Measurements from ENCODE around the gene CMTM2.
A peak's percentile ranks its signal among the peaks of the same experiment; 100 is the strongest.

Gene CMTM2

DNA sequence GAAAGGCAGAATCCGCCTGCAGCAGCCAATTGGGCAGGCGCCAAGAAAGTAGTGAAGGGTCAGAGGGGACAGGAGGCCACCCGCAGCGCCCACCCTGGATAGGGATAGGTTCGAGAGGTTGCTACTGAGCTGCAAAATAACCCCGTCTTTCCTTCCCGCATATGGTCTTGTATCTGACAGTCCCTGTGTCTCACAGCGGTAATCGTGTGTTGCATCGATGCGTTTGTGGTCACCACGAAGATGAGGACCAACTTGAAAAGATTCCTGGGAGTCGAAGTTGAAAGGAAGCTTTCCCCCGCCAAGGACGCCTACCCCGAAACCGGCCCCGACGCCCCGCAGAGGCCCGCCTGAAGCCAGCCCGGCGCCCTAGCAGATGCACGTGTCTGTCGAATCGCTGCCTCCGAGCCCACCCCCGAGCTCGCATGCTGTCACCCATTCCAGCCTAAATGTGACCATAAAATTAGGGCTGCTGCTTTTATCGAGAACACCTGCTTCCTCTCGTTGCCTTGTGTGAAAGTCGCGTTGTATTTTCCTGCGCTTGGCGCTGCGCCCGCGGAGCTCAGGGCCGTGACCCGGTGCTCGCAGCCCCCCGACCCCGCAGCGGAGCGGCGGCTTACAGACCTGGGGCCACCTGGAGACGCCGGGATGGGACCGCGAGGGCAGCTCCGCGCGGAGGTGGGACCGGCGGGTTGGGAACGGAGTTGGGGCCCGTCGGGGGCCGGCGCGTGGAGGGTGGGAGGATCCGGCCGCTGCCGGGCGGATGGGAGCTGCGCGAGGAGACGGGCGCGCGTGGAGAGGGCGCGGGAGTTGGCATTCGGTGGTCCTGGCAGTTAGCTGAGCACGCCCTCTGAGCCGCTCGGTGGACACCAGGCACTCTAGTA lies at the start of gene CMTM2:
CMTM2 (plus strand) TSS at position 813 of the 881 bp plus-strand sequence. CDS start 145 bp downstream, outside the sequence.
- DNase-seq, result peak; percentile 11

GRCh38 chr16:66529475-66529874 lies 49.8 kb upstream of the CMTM2 start:
- DNase-seq, result no peak

- DNase-seq, result no peak
Measured at GRCh38 chr16:66534376-66534799, 44.9 kb upstream of the CMTM2 start.

- DNase-seq, result no peak
Measured at GRCh38 chr16:66536525-66536924, 42.7 kb upstream of the CMTM2 start.

GRCh38 chr16:66537236-66537635 lies 42.0 kb upstream of the CMTM2 start:
- no peak for DNase-seq

- no peak for DNase-seq
Measured at GRCh38 chr16:66538910-66539309, 40.4 kb upstream of the CMTM2 start.

DNA sequence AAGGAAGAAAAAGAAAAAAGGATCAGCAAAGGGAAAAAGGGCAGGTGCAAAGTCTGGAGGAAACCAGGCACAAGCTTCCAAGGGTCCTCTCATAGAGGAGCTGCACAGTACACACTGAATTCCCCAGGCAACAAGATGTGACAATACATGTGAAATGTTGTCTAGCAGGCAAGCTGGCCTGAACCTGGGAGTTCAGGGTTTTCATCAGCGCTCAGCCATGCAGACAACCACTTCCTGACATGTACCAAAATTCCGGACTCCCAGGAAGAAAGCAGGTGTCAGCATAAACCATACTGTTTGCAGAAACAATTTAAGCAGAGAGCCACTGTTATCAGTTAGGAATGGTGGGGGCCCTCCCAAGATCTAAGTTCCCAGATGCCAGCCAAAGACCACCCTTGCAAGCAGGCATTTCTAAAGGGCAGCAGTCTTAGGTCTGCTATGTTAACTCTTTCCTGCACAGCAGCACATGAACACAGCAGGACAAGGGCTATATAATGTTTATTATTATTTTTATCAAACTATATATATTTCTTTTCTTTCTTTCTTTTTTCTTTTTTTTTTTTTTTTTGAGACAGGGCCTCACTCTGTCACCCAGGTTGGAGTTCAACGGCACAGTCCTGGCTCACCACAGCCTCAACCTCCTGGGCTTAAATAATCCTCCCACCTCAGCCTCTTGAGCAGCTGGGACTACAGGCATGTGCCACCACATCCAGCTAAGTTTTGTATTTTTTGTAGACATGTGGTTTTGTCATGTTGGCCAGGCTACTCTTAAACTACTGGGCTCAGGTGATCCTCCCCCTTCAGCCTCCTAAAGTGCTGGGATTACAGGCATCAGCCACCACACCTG lies 39.4 kb upstream of the CMTM2 start:
- DNase-seq, result no peak

DNA sequence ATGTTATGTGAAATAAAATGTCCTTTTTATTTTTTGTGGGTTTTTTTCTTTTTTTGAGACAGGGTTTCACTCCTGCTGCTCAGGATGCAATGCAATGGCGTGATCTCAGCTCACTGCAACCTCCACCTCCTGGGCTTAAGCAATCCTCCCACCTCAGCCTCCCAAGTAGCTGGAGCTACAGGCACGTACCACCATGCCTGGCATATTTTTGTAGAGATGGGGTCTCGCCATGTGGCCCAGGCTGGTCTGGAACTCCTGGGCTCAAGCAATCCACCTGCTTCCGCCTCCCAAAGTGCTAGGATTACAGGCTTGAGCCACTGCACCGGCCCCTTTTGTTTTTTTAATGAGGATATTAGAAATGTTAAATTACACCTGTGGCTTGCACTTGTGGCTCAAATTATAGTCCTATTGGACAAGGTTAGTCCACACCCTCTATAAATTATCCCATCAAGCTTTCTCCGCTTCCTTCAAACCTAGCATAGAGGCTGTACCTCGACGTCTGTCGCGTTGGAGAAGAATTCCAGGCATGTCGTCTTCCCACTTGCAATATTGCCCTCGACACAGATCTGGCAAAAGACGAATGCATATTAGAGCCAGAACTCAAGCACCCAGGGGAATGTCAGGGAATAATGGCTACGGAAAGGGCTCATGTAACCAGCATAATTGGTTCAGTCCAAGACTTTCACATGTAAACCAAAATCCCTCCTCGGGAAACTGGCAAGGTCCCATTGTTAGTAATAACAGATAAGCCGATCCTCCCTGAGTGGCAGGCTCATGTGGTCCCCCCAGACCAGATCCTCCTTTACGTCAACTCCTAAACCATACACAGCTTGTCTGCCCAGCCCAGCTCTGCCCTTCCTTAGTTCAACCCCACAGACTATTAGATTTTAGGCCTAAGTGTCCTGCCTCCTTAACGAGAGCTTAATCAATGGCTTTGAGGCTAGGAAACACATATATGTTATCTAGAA lies 37.6 kb upstream of the CMTM2 start:
- no peak for DNase-seq

DNA sequence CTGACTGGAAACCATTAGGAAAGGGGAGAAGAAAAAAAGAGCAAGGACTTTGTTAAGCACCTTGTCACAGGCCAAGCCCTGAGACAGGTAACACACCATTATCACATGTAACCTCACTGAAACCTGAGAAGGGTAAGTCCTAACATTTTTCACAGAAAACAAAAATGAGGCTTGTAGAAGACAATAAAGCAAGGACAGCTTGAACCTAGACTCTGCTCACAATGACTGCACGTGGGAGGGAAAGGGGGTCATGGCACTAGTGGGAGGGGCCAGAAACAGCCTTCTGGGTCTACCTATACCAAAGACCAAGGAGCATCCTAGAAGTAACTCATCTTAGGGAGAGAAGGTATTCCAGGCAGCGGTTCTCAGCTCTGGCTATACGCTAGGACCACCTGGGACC lies 36.9 kb upstream of the CMTM2 start:
- no peak for DNase-seq

DNA sequence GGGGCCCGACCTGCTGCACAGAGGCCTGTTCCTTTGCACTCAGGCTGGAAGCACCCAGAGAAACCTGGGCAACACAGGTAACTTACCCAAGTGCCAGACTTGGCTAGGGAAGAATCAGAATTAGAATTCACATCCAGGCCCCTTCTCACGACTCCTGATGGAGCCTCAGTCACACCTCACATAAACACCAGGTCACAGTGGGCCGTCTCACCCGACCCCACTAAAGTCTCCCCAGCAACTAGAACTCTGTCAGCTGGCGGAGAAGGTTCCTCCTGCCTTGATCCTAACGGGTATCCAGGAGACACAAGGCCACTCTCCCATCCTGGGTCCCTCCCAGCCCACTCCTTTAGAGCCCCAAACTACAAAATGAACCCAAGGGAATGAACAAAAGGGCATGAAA lies 35.7 kb upstream of the CMTM2 start:
- DNase-seq, result no peak

- DNase-seq, result no peak
Measured at GRCh38 chr16:66544016-66544757, 35.1 kb upstream of the CMTM2 start.

GRCh38 chr16:66547101-66547989 lies 31.9 kb upstream of the CMTM2 start:
- DNase-seq, result no peak

DNA sequence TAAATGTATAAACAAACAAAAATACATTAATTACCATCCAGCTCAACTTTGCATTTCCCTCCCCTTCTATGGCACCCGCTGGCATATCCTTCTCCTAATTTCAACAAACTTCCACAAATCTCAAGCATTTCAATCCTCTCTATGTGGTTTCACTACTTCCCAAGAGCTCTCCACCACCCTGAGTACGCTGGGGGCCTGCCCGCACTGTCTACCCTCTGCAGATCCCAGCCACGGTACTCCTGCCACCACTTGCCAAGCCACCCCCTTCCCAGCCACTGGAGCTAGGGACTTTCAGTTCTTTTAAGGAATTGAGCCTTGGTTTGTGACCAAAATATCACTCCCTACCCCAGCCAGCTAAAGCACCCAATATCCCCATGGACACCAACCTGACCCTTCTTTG lies 31.2 kb upstream of the CMTM2 start:
- no peak for DNase-seq

- DNase-seq, result no peak
Measured at GRCh38 chr16:66548868-66549267, 30.4 kb upstream of the CMTM2 start.

- peak; percentile 68 for DNase-seq
Measured at GRCh38 chr16:66549284-66550131, 29.8 kb upstream of the CMTM2 start, which contains the start of gene TK2. TSS of gene TK2 (minus strand) at chr16:66550122. CDS start at chr16:66550061, 61 bp downstream.

GRCh38 chr16:66551348-66551759 lies 27.9 kb upstream of the CMTM2 start:
- DNase-seq, result peak; percentile 46

DNA sequence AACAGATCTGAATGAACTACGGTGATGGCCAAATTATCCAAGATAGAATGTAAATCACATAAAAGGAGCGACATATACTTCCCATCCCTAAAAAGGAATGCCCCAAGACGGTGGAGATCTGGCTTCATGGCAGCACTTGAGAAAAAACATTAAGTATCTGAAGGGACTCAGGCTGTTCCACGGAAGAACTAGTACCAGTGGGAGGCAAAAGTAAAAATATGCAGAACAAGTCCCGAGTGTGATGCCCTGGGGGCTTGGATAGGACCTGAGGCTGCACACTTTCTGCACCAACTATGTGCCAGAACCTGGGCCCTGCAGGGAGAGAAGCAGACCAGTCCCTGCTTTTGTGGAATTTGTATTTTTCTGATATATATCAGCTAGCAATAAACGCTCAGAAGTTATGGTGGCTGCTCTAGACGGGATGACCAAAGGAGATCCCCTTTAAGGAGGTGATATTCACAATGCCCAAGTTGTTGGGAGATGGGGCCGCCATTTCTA lies 27.4 kb upstream of the CMTM2 start:
- peak; percentile 19 for DNase-seq

DNA sequence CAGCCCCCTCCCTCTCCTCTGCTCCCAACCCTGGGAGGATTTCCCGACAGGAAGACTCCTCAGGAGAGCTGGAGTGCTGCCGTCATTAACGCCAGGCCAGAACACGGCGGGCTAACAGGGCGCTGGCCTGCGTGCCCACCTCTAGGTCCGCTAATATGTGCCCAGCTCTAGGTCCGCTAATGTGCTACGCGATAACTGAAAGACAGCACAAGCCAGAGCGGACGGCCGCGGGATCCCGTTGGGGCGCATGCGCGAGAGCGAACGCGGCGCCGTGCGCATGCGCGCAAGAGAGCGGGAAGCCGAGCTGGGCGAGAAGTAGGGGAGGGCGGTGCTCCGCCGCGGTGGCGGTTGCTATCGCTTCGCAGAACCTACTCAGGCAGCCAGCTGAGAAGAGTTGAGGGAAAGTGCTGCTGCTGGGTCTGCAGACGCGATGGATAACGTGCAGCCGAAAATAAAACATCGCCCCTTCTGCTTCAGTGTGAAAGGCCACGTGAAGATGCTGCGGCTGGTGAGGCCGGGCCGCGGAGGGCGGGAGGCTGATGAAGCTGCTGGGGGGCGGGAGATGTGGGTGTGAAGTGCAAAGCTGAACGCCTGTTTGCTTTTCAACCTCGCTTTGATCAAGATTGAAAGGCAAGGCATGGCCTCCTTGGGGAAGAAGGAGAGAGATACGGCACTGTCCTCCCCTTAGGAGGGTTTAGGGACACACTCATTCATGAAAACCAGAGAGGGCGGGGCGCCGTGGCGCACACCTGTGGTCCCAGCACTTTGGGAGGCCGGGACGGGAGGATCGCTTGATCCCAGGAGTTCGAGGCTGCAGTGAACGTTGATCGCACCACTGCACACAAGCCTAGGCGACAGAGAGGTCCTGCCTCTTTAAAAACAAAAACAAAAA lies 26.7 kb upstream of the CMTM2 start, which contains the start of gene CKLF:
CKLF (plus strand) TSS at position 291 of the 892 bp plus-strand sequence; CDS start at position 431, 140 bp downstream.
- peak; percentile 86 for DNase-seq

Measured in stimulated activated CD4-positive, alpha-beta T cell treated with anti-CD3 and anti-CD28 coated beads, Interleukin-12 subunit alpha, Interleukin-12 subunit beta, amount 100 ng/mL, for 4 hours (primary cell).